ENCODE data around the gene AMZ1.
A peak's percentile ranks its signal among the peaks of the same experiment; 100 is the strongest.
"Not testable (repeated sequence)": the region's sequence is repeated elsewhere in the genome, so short reads cannot be mapped to it uniquely, and the experiment has no call there.

AMZ1 gene

GRCh38 chr7:2670171-2670570 is 17.8 kb upstream of the AMZ1 start:
- no peak for DNase-seq (ENCODE audit: low spot score)

GRCh38 chr7:2670720-2671391 is 17.1 kb upstream of the AMZ1 start:
- peak; percentile 90 for DNase-seq (ENCODE audit: low spot score)

DNA sequence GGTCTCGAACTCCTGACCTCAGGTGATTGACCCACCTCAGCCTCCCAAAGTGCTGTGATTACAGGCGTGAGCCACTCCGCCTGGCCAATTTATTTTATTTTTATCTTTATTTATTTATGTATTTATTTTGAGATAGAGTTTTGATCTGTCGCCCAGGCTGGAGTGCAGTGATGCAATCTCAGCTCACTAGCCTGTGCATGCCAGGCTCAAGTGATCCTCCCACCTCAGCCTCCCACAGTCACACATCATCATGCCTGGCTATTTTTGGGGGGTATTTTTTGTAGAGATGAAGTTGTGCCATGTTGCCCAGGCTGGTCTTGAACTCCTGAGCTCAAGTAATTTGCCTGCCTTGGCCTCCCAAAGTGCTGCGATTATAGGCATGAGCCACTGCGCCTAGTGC is 14.8 kb upstream of the AMZ1 start:
- not testable (repeated sequence) for DNase-seq (ENCODE audit: low spot score)

DNA sequence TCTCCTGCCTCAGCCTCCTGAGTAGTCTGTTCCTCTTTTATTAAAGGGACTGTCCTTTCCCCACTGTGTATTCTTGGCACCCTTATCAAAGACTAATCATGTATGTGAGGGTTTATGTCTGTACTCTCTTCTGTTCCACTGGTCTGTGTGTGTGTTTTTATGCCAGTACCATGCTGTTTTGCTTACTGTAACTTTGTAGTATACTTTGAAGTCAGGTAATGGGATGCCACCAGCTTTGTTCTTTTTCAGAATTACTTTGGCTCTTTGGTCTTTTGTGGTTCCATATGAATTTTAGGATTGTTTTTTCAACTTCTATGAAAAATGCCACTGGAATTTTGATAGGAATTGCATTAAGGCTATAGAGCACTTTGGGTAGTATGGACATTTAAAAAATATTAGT is 14.1 kb upstream of the AMZ1 start:
- DNase-seq (ENCODE audit: low spot score), result no peak

GRCh38 chr7:2675256-2675764 is 12.7 kb upstream of the AMZ1 start:
- DNase-seq (ENCODE audit: low spot score), result no peak

- not testable (repeated sequence) for DNase-seq (ENCODE audit: low spot score)
These were observed 11.4 kb upstream of the AMZ1 start for GRCh38 chr7:2676576-2676975.

- not testable (repeated sequence) for DNase-seq (ENCODE audit: low spot score)
These were observed 9.5 kb upstream of the AMZ1 start for GRCh38 chr7:2678454-2678853.

DNA sequence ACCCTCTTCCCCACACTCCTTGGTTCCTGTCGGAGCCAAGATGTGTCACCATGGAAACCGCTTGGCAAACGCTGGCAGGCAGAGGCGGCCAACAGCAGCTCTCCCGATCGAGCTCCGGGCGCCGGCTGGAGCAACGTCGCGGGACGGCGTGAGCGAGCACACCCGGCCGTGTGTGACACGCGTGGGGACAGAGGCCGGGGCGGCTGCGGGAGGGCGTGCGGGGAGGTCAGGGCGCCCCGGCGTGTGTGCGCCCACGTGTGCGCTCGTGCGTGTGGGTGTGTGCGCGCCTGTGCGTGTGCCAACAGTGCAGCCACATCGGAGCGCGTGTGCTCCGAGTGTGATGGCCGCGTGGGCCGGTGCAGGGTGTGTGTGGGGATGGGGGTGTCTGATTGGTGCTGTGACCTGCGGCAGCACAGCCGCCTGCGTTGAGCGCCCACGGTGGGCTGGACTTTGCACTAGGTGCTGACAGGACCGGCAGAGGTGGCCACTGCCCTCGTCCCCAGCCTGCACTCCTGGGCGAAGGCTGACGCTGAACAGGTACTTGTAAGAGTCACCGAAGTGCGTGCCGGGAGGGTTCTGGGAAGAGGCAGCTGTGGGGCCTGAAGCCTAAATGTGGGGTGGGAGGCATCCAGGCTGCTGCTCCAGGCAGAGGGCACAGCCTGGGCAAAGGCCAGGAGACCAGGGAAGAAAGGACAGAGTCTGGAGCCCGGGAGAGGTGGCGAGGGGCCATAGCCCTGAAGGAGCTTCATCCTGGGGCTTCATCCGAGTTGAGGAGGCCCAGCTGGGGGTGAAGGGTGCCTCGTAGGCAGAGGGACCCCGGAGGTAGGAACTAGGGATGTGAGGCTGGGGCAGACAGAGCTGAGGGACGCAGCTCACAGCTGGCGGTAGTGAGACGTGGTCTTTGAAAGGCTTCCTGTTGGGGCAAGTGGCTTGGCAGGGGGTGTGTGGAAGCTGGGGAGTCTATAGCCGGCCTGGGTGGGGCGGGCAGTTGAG is 8.6 kb upstream of the AMZ1 start:
- not testable (repeated sequence) for DNase-seq (ENCODE audit: low spot score)

GRCh38 chr7:2680256-2680655 is 7.7 kb upstream of the AMZ1 start:
- no peak for DNase-seq (ENCODE audit: low spot score)

- peak; percentile 86 for DNase-seq (ENCODE audit: low spot score)
These were observed 7.1 kb upstream of the AMZ1 start for GRCh38 chr7:2680792-2681490.

DNA sequence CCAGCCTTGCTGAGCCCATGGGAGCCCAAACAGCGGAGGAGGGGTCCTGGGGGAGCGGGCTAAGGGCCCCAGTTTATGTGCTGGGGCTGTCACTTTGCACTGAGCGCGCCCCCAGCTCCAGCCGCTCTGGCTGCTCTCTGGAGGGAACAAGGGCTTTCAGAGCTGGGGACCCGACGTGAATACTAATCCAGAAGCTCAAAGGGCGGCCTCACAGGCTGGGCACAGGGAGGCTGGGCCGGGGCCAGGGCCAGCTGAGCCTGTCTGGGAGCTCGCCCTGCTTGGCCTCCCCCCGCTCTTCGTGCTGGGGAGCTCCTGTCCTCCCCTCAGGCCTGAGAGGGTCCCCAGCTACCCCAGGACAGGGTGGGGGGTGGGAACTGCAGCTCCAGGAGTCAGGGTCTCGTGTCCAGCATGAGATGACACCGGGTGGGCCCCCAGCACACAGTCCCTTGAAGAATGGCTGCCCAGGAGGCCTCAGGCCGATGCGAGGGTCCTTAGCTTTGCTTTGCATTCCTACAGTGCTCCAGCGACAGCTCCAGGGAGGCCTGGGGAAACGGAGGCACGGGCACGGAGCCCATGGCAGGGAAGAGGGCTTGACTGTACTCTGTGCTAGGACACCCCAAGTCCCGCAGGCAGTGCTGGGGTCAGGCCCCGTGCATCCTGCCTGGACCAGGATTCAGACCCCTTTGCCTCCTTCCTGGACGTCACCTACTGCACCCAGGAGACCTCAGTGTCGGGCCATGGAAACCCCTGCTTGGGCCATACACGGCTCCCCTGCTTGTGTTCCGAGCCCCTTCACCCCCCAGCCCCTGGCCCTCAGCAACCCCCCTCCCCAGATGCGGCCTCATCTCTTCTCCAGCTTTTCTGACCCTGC is 5.8 kb upstream of the AMZ1 start:
- no peak for DNase-seq (ENCODE audit: low spot score)

DNA sequence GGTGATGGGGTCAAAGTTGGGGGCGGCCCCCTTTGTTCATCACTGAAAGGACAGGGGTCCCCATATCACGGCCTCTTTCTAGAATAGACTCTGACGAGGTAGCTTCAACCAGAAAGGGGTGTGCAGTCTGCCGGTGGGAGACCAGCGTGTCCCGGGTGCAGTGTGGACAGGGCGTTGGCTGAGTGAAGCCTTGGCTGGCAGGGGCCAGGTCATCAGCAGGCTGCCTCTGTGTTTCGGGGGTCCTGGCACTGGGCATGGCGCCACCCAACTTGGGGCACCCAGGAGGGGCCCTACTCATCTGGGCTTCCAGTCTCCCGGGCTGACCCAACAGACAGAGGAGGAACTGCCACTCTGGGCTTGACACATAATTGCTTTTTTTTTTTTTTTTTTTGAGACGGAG is 3.5 kb upstream of the AMZ1 start:
- no peak for DNase-seq (ENCODE audit: low spot score)

GRCh38 chr7:2686101-2686500 is 1.9 kb upstream of the AMZ1 start:
- DNase-seq (ENCODE audit: low spot score), result no peak

GRCh38 chr7:2687338-2687869 is 598 bp upstream of the AMZ1 start:
- DNase-seq (ENCODE audit: low spot score), result no peak

- no peak for DNase-seq (ENCODE audit: low spot score)
These were observed 674 bp downstream of the AMZ1 start for GRCh38 chr7:2688409-2689342.

DNA sequence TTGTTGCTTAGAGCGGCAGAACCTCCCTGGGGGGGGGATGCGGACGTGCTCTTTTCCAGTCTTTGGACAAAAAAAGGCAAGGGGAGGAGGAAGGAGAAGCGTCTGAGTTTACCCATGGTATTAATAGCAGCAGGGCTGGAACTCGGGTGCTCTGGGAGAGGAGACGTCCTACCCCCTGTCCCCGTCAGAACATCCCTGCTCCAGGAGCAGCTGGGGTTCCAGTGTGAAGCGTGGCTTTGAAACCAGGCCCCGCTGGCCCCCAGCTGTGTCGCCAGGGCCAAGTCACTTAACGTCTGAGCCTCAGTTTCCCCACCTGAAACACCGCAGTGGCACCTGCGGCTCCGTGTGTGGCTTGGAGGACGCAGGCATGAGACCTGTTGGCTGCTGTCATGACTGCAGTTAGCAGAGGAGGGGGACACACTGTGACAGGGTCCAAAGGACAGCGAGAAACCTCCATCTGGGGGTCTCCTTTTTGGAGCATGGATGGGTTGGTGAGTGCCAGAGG is 1.4 kb downstream of the AMZ1 start:
- DNase-seq (ENCODE audit: low spot score), result no peak

DNA sequence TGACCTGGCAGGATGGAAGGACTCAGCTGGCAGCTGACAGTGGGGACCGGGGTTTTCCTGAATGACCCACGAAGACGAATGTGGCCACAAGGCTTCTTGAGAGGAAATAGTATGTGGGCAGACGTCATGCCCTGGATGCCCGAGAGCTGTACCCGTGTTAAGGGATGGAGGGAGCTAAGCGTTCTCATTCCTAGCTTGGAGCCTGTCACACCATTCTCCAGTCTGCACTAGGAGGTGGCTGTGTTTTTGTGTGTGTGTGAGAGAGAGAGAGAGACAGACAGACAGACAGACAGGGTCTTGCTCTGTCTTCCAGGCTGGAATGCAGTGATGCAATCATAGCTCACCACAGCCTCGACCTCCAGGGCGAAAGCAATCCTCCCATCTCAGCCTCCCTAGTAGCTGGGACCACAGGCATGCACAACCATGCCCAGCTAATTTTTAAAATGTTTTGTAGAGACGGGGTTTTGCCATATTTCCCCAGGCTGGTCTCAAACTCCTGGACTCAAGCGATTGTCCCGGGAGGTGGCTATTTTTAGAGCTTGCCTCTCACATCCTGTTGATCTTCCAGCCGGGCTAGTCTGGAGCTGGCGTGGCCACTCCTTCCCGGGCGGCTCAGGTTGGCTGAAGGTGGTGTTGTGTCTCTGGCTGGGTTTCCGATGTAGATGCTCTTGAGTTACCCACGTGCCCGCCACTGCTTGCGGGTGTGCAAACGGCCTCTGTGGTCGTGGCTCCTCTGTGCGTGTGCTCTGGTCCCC is 2.1 kb downstream of the AMZ1 start:
- no peak for DNase-seq (ENCODE audit: low spot score)

- DNase-seq (ENCODE audit: low spot score), result no peak
These were observed 3.2 kb downstream of the AMZ1 start for GRCh38 chr7:2691011-2691707.
